ENCODE data around the gene UGT1A10.

DNA sequence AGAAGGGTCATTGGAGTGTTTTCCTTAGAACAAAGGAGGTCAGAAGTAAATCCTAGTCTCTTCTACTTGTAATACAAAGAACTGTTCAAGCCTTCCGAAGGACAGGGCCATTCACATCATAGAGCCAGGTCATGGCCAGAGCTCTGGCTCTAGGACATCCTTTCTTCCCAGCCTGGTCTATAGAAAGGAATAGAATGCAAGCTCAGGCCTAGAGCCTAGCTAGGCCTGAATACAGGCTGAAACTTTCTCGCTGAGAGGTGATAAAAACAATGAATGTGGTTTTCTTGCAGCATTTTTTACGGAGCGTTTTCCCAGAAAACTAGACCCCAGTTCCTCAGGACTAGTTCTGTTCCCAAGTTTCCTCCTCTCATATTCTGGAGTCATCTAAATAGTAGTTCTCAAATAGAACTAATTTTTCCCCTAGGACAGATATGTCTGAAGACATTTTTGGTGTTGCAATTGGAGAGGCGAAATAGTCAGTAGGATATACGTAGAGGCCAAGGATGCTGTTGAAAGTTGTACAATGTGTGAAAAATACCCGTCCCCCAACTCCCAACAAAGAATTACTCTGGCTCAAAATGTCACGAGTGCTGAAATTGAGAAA is 63.3 kb downstream of the UGT1A10 start:
- no peak for TF ChIP-seq POLR2A (IDR thresholded peaks at IDR 0.05; ENCODE audit: low read depth, low read length)
- TF ChIP-seq POLR2AphosphoS5 (IDR thresholded peaks at IDR 0.05; ENCODE audit: low read depth, low read length) = no peak
- no peak for TF ChIP-seq TAF1 (IDR thresholded peaks at IDR 0.05; ENCODE audit: low read depth, low read length)
- no peak for TF ChIP-seq POU2F2 (IDR thresholded peaks at IDR 0.05; ENCODE audit: low read depth, low read length)
- no peak for TF ChIP-seq SPI1 (IDR thresholded peaks at IDR 0.05; ENCODE audit: low read depth, low read length)
